ENCODE data around the gene CDH24. TPM values are rescaled to one million over a fixed set of nuclear protein-coding genes. Genes with fewer than 3 reads are reported as not detected.

CDH24 gene
- total RNA-seq, 1 donor from 2014 or later, result 15.0 TPM

- no peak overlapping the region for H3K4me3 Mint-ChIP-seq
- no peaks in the 10 kb centered on the region for H3K9me3 Mint-ChIP-seq
- H3K9ac ChIP-seq, result no peak overlapping the region
- no peak overlapping the region for H3K27ac ChIP-seq
- peaks cover 31% of the 10 kb centered on the region for H3K36me3 Mint-ChIP-seq
- H3K9me3 ChIP-seq (ENCODE audit: low read depth), result no peaks in the 10 kb centered on the region
- H3K27me3 Mint-ChIP-seq (ENCODE audit: insufficient read depth, low read depth), result no peaks in the 10 kb centered on the region
- H3K4me2 ChIP-seq, result no peak overlapping the region
- no peaks in the 10 kb centered on the region for H3K4me1 Mint-ChIP-seq
- peaks cover 47% of the 10 kb centered on the region for H3K36me3 ChIP-seq
- peaks cover 32% of the 10 kb centered on the region for H3K79me2 ChIP-seq (ENCODE audit: low read depth)
- H4K20me1 ChIP-seq (ENCODE audit: low read depth), result peaks cover 21% of the 10 kb centered on the region
- H2AFZ ChIP-seq (replicated peaks), result no peak overlapping the region
- no peak for DNase-seq (ENCODE audit: low spot score)
- H3K4me3 ChIP-seq, result no peak overlapping the region
- peaks cover 57% of the 10 kb centered on the region for H3F3A ChIP-seq (ENCODE audit: low read depth)
- TF ChIP-seq EZH2 (IDR thresholded peaks at IDR 0.05) (no peak), EZH2phosphoT487 (IDR thresholded peaks at IDR 0.05) (no peak), CTCF (IDR thresholded peaks at IDR 0.05) (no peak)
- H3K27ac Mint-ChIP-seq, result no peak overlapping the region
- no peaks in the 10 kb centered on the region for H3K4me1 ChIP-seq
- no peaks in the 10 kb centered on the region for H3K27me3 ChIP-seq
Measured at GRCh38 chr14:23080474-23080873, 23.2 kb upstream of the CDH24 start.

- H3K79me2 ChIP-seq (ENCODE audit: low read depth), result peaks cover 33% of the 10 kb centered on the region
- no peaks in the 10 kb centered on the region for H3K9me3 ChIP-seq (ENCODE audit: low read depth)
- no peak overlapping the region for H3K9ac ChIP-seq
- peaks cover 58% of the 10 kb centered on the region for H3F3A ChIP-seq (ENCODE audit: low read depth)
- Mint-ChIP-seq H3K9me3 (no peaks in the 10 kb centered on the region), H3K27ac (no peak overlapping the region), H3K27me3 (ENCODE audit: insufficient read depth, low read depth) (no peaks in the 10 kb centered on the region), H3K4me3 (no peak overlapping the region), H3K4me1 (no peaks in the 10 kb centered on the region), H3K36me3 (peaks cover 32% of the 10 kb centered on the region)
- H3K4me2 ChIP-seq, result no peak overlapping the region
- DNase-seq (ENCODE audit: low spot score), result no peak
- TF ChIP-seq CTCF (IDR thresholded peaks at IDR 0.05), result no peak
- no peak for TF ChIP-seq EZH2phosphoT487 (IDR thresholded peaks at IDR 0.05)
- TF ChIP-seq EZH2 (IDR thresholded peaks at IDR 0.05), result no peak
- H4K20me1 ChIP-seq (ENCODE audit: low read depth), result peaks cover 14% of the 10 kb centered on the region
- no peak overlapping the region for H3K27ac ChIP-seq
- H3K36me3 ChIP-seq, result peaks cover 44% of the 10 kb centered on the region
- no peaks in the 10 kb centered on the region for H3K4me1 ChIP-seq
- no peak overlapping the region for H3K4me3 ChIP-seq
- no peaks in the 10 kb centered on the region for H3K27me3 ChIP-seq
- H2AFZ ChIP-seq (replicated peaks), result no peak overlapping the region
Measured at GRCh38 chr14:23079716-23080115, 22.4 kb upstream of the CDH24 start.

DNA sequence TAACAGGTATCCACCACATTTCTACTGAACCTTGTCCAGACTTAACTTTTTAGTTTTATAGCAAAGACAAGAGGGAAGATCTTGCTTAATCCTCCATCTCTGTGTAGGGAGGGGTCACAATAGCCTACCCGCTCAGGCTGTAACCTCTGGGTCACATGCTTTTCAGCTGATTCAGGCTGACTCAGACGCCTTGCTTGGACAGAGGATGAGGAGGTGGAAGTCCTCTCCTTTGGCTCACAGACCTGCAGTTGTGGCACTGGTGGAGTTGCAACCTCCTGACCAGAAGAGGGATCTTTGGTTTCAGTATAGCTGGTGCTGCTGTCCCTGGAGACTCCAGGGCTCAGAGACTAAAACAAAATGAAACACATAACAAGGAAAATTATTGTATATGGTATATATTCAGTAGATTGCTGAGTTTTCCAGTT, 21.4 kb upstream of the CDH24 start:
- H3K27ac Mint-ChIP-seq, result no peak overlapping the region
- peaks cover 23% of the 10 kb centered on the region for H3K79me2 ChIP-seq (ENCODE audit: low read depth)
- TF ChIP-seq CTCF (IDR thresholded peaks at IDR 0.05), result no peak
- H3K36me3 ChIP-seq, result peaks cover 45% of the 10 kb centered on the region
- no peaks in the 10 kb centered on the region for H3K27me3 Mint-ChIP-seq (ENCODE audit: insufficient read depth, low read depth)
- H3F3A ChIP-seq (ENCODE audit: low read depth), result peaks cover 54% of the 10 kb centered on the region
- no peak overlapping the region for H2AFZ ChIP-seq (replicated peaks)
- peaks cover 32% of the 10 kb centered on the region for H3K36me3 Mint-ChIP-seq
- no peak overlapping the region for H3K4me2 ChIP-seq
- H3K9ac ChIP-seq, result no peak overlapping the region
- no peak overlapping the region for H3K4me3 ChIP-seq
- H3K4me3 Mint-ChIP-seq, result no peak overlapping the region
- peaks cover 11% of the 10 kb centered on the region for H4K20me1 ChIP-seq (ENCODE audit: low read depth)
- H3K9me3 Mint-ChIP-seq, result no peaks in the 10 kb centered on the region
- no peaks in the 10 kb centered on the region for H3K4me1 Mint-ChIP-seq
- no peak for DNase-seq (ENCODE audit: low spot score)
- no peak overlapping the region for H3K27ac ChIP-seq
- no peaks in the 10 kb centered on the region for H3K4me1 ChIP-seq
- no peaks in the 10 kb centered on the region for H3K27me3 ChIP-seq
- no peaks in the 10 kb centered on the region for H3K9me3 ChIP-seq (ENCODE audit: low read depth)
